Trophoblast cell (in vitro differentiated cells and primary cell): ENCODE measurements around the gene TTLL11.

ENCODE experiments used
- DNase-seq, 2 donors: peaks; one replicate each; pipeline ENCODE4 v3.0.0-alpha.2; 2016
- H2AFZ ChIP-seq: 2 replicates; pipeline ENCODE4 v1.6.1; 2013; ENCODE audit warnings: low read length, moderate library complexity, mild to moderate bottlenecking; ENCODE audit not compliant: insufficient read depth, poor library complexity
- H2AK5ac ChIP-seq: 2 replicates; pipeline ENCODE4 v1.6.1; 2013; ENCODE audit warnings: mild to moderate bottlenecking, low read length
- H2BK120ac ChIP-seq: 2 replicates; pipeline ENCODE4 v1.6.1; 2013; ENCODE audit warnings: low read length, mild to moderate bottlenecking, moderate library complexity; ENCODE audit not compliant: insufficient read depth, poor library complexity
- H2BK12ac ChIP-seq: 2 replicates; pipeline ENCODE4 v1.6.1; 2013; ENCODE audit warnings: mild to moderate bottlenecking, low read length, moderate library complexity
- H2BK5ac ChIP-seq: 2 replicates; pipeline ENCODE4 v1.6.1; 2013; ENCODE audit warnings: low read length, low read depth, moderate library complexity, mild to moderate bottlenecking; ENCODE audit not compliant: poor library complexity
- H3K14ac ChIP-seq: 2 replicates; pipeline ENCODE4 v1.6.1; 2013; ENCODE audit warnings: mild to moderate bottlenecking, low read length
- H3K18ac ChIP-seq: 2 replicates; pipeline ENCODE4 v1.6.1; 2013; ENCODE audit warnings: mild to moderate bottlenecking, low read length
- H3K23ac ChIP-seq: 2 replicates; pipeline ENCODE4 v1.6.1; 2013; ENCODE audit warnings: low read length
- H3K27ac ChIP-seq: 2 replicates; pipeline ENCODE4 v1.5.1; 2013; ENCODE audit warnings: low read depth, mild to moderate bottlenecking, inconsistent platforms, low read length, moderate library complexity
- H3K27me3 ChIP-seq: 2 replicates; pipeline ENCODE4 v1.6.1; 2013; ENCODE audit warnings: inconsistent platforms, mild to moderate bottlenecking, low read length, moderate library complexity; ENCODE audit not compliant: insufficient read depth
- H3K36me3 ChIP-seq, 2 experiments: 1 replicate in 1 of 2; 2 replicates in 1 of 2; pipeline ENCODE4 v1.6.1; 2013; ENCODE audit warnings: low read length in 2 of 2, mild to moderate bottlenecking in 2 of 2, moderate library complexity in 1 of 2; ENCODE audit not compliant: insufficient read depth in 2 of 2, control insufficient read depth in 1 of 2
- H3K4ac ChIP-seq: 2 replicates; pipeline ENCODE4 v1.6.1; 2013; ENCODE audit warnings: low read depth, mild to moderate bottlenecking, low read length, moderate library complexity
- H3K4me1 ChIP-seq, 2 experiments: 1 replicate in 1 of 2; 2 replicates in 1 of 2; pipeline ENCODE4 v1.6.1; 2013; ENCODE audit warnings: low read length in 2 of 2, mild to moderate bottlenecking in 2 of 2, moderate library complexity in 1 of 2; ENCODE audit not compliant: insufficient read depth in 2 of 2, control insufficient read depth in 1 of 2
- H3K4me2 ChIP-seq: 2 replicates; pipeline ENCODE4 v1.6.1; 2013; ENCODE audit warnings: inconsistent platforms, mild to moderate bottlenecking, low read length, moderate library complexity
- H3K4me3 ChIP-seq: 2 replicates; pipeline ENCODE4 v1.5.1; 2013; ENCODE audit warnings: mild to moderate bottlenecking, low read depth, low read length, inconsistent platforms
- H3K79me1 ChIP-seq: one replicate; pipeline ENCODE4 v1.6.1; 2013; ENCODE audit warnings: low read length
- H3K79me2 ChIP-seq: 2 replicates; pipeline ENCODE4 v1.6.1; 2013; ENCODE audit warnings: low read length, mild to moderate bottlenecking; ENCODE audit not compliant: control insufficient read depth, insufficient read depth, poor library complexity
- H3K9ac ChIP-seq: 2 replicates; pipeline ENCODE4 v1.6.1; 2013; ENCODE audit warnings: mild to moderate bottlenecking, low read length
- H3K9me3 ChIP-seq: 2 replicates; pipeline ENCODE4 v1.6.1; 2013; ENCODE audit warnings: low read depth, mild to moderate bottlenecking, control low read depth, inconsistent platforms, low read length; ENCODE audit not compliant: insufficient read depth
- H4K12ac ChIP-seq: 2 replicates; pipeline ENCODE4 v1.6.1; 2013; ENCODE audit warnings: low read depth, mild to moderate bottlenecking, low read length, moderate library complexity
- H4K8ac ChIP-seq: 2 replicates; pipeline ENCODE4 v1.6.1; 2013; ENCODE audit warnings: low read depth, mild to moderate bottlenecking, low read length, moderate library complexity
- H4K91ac ChIP-seq: one replicate; pipeline ENCODE4 v1.6.1; 2013; ENCODE audit warnings: low read depth, mild to moderate bottlenecking, low read length, moderate library complexity
- WGBS: extraction: QIAGEN DNeasy Blood & Tissue Kit; methylation state at CpG from one replicate; pipeline ENCODE4 v1.1.7; 2013; ENCODE audit warnings: missing lambda C conversion rate; ENCODE audit not compliant: insufficient read length, insufficient coverage; ENCODE audit errors: extremely low coverage; 5-methylcytosine and 5-hydroxymethylcytosine counted together

Gene TTLL11

GRCh38 chr9:122110100-122110833 is 17.2 kb upstream of the TTLL11 start:
- H3K9ac ChIP-seq = no peak overlapping the region
- H3K36me3 ChIP-seq = no peaks in the 10 kb centered on the region
- WGBS = no CpG with 5 or more reads among the region's 7 CpGs
- no peaks in the 10 kb centered on the region for H3K27me3 ChIP-seq
- H3K79me1 ChIP-seq = no peaks in the 10 kb centered on the region
- no peak overlapping the region for H4K12ac ChIP-seq
- no peak overlapping the region for H3K4ac ChIP-seq
- no peak overlapping the region for H2BK120ac ChIP-seq
- no peaks in the 10 kb centered on the region for H3K9me3 ChIP-seq
- H3K79me2 ChIP-seq = no peaks in the 10 kb centered on the region
- no peak overlapping the region for H3K23ac ChIP-seq
- H3K4me2 ChIP-seq = no peak overlapping the region
- H2BK12ac ChIP-seq = no peak overlapping the region
- H3K18ac ChIP-seq = no peak overlapping the region
- H2AK5ac ChIP-seq = no peak overlapping the region
- H3K4me1 ChIP-seq = no peaks in the 10 kb centered on the region
- no peak overlapping the region for H3K4me3 ChIP-seq
- H3K27ac ChIP-seq = no peak overlapping the region
- no peak for DNase-seq
- H2AFZ ChIP-seq = no peak overlapping the region
- no peak overlapping the region for H4K8ac ChIP-seq
- no peak overlapping the region for H2BK5ac ChIP-seq
- no peak overlapping the region for H4K91ac ChIP-seq
- no peak overlapping the region for H3K14ac ChIP-seq

GRCh38 chr9:122109035-122109813 is 16.1 kb upstream of the TTLL11 start:
- no peak for DNase-seq
- H3K14ac ChIP-seq = no peak overlapping the region
- no peak overlapping the region for H2BK12ac ChIP-seq
- H3K4ac ChIP-seq = no peak overlapping the region
- no peaks in the 10 kb centered on the region for H3K36me3 ChIP-seq
- H3K18ac ChIP-seq = no peak overlapping the region
- H3K4me1 ChIP-seq = no peaks in the 10 kb centered on the region
- no peak overlapping the region for H3K9ac ChIP-seq
- no peak overlapping the region for H2AK5ac ChIP-seq
- no peak overlapping the region for H2BK5ac ChIP-seq
- H3K27me3 ChIP-seq = no peaks in the 10 kb centered on the region
- WGBS = no CpG with 5 or more reads among the region's 3 CpGs
- H2BK120ac ChIP-seq = no peak overlapping the region
- H4K8ac ChIP-seq = no peak overlapping the region
- no peaks in the 10 kb centered on the region for H3K9me3 ChIP-seq
- no peak overlapping the region for H2AFZ ChIP-seq
- H4K91ac ChIP-seq = no peak overlapping the region
- H3K23ac ChIP-seq = no peak overlapping the region
- no peak overlapping the region for H3K4me3 ChIP-seq
- no peaks in the 10 kb centered on the region for H3K79me1 ChIP-seq
- no peaks in the 10 kb centered on the region for H3K79me2 ChIP-seq
- no peak overlapping the region for H3K4me2 ChIP-seq
- H4K12ac ChIP-seq = no peak overlapping the region
- no peak overlapping the region for H3K27ac ChIP-seq

DNA sequence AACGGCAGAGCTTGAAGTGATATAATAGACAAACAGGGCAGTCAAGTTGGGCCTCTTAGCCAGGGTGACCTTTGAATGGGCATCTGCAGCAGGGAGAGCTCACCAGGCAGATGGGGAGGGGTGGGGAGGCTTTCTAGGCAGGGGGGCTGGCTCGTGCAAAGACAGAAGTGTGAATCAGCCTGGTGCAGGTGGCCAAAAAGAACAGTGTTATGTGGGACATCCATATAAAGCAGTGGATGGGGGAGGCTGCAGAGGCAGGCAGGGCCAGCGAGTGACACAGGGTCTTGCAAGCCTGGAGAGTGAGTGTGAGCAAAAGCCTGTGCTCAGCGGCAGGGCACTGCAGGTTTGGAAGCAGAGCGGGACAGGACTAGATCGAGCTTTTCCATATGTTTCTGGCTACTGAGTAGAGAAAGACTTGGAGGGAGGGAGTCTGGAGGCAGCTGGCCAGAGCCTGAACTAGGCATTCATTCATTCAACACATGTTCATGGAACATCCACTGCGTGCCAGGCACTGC is 14.2 kb upstream of the TTLL11 start:
- no CpG with 5 or more reads among the region's 7 CpGs for WGBS
- Histone ChIP-seq H3K14ac (no peak overlapping the region), H2AFZ (no peak overlapping the region)

GRCh38 chr9:122106576-122106975 is 13.5 kb upstream of the TTLL11 start:
- no peak overlapping the region for H2BK5ac ChIP-seq
- no peaks in the 10 kb centered on the region for H3K79me2 ChIP-seq
- no peak for DNase-seq
- no peaks in the 10 kb centered on the region for H3K36me3 ChIP-seq
- no peak overlapping the region for H4K8ac ChIP-seq
- no peak overlapping the region for H2AK5ac ChIP-seq
- H3K9ac ChIP-seq = no peak overlapping the region
- no peak overlapping the region for H4K12ac ChIP-seq
- no peaks in the 10 kb centered on the region for H3K9me3 ChIP-seq
- no peak overlapping the region for H4K91ac ChIP-seq
- H2AFZ ChIP-seq = no peak overlapping the region
- H3K4ac ChIP-seq = no peak overlapping the region
- no peak overlapping the region for H3K4me2 ChIP-seq
- WGBS = no CpG with 5 or more reads among the region's 2 CpGs
- H3K23ac ChIP-seq = no peak overlapping the region
- H2BK12ac ChIP-seq = no peak overlapping the region
- no peak overlapping the region for H3K27ac ChIP-seq
- no peak overlapping the region for H3K14ac ChIP-seq
- H3K4me3 ChIP-seq = no peak overlapping the region
- no peak overlapping the region for H3K18ac ChIP-seq
- no peak overlapping the region for H2BK120ac ChIP-seq
- no peaks in the 10 kb centered on the region for H3K4me1 ChIP-seq
- H3K79me1 ChIP-seq = no peaks in the 10 kb centered on the region
- H3K27me3 ChIP-seq = no peaks in the 10 kb centered on the region

More for the DNA sequence above, 14.2 kb upstream of the TTLL11 start:
- Histone ChIP-seq H3K79me1 (no peaks in the 10 kb centered on the region), H3K4me3 (no peak overlapping the region), H3K36me3 (no peaks in the 10 kb centered on the region), H4K8ac (no peak overlapping the region), H3K9me3 (no peaks in the 10 kb centered on the region), H2BK120ac (no peak overlapping the region), H3K23ac (no peak overlapping the region), H4K91ac (no peak overlapping the region), H3K4me1 (no peaks in the 10 kb centered on the region), H3K4ac (no peak overlapping the region), H2BK12ac (no peak overlapping the region), H3K79me2 (no peaks in the 10 kb centered on the region), H3K18ac (no peak overlapping the region), H2BK5ac (no peak overlapping the region), H3K27ac (no peak overlapping the region), H4K12ac (no peak overlapping the region), H3K9ac (no peak overlapping the region), H2AK5ac (no peak overlapping the region), H3K27me3 (no peaks in the 10 kb centered on the region), H3K4me2 (no peak overlapping the region)
- no peak for DNase-seq
